HG03066 (cell line): ENCODE results near the gene KATNB1.

Source experiments
- ATAC-seq: cut with Tn5 transposase; IDR thresholded peaks from one replicate; pipeline ENCODE4 v1.9.1; 2021; ENCODE audit warnings: low read depth; ENCODE audit not compliant: unreplicated experiment

Gene KATNB1

DNA sequence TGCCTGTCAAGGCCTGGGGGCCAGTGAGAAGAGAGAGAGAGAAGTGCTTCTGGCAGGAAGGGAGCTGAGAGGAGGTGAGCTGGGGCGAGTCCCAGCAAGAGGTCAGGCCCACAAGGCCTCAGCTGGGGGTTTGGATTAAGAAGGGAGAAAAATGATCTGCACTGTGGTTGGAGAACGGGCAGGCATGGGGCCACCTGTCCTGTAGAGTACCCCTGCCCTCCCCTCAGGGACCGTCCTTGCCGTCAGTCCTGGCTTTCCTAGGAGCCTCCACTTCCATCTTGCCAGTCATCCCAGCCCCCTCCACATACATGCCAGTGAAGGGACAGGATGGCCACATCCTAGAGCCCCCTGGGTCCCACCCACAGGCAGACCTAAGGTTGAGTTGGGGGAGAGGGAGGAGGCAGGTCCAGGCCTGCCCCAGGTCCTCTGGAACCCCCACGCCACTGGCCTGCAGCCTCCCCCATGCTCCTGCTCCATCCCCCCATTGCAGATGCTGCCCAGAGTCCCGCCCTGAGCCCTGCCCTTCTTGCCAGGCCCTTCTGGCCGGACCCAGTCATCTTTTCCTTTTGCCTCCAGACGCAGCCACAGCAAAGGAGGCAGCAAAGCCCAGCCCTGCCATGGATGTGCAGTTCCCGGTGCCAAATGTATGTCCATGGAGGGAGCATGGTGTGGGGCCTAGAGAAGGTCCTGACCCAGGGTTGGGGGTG, 18.9 kb downstream of the KATNB1 start:
- ATAC-seq = no peak

DNA sequence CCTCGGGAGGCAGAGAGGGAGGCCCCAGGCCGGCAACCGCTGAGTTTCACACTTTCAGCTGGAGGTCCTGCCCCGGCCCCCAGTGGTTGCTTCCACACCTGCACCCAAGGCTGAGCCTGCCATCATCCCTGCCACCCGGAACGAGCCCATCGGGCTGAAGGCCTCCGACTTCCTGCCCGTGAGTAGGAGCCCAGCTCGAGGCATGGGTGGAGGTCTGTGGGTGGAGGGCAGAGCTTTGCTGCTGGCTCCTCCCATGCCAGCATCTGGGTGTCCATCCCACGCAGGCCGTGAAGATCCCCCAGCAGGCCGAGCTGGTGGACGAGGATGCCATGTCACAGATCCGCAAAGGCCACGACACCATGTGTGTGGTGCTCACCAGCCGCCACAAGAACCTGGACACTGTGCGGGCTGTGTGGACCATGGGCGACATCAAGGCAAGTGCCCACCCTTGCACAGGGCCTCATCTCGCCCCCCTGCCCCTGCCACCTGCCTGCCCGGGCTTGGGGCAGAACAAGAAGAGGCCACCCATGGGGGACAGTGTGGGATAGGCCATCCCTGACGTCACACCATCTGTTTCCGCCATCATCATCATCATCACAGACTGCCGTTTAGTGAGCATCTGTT, 19.6 kb downstream of the KATNB1 start:
- ATAC-seq = no peak

DNA sequence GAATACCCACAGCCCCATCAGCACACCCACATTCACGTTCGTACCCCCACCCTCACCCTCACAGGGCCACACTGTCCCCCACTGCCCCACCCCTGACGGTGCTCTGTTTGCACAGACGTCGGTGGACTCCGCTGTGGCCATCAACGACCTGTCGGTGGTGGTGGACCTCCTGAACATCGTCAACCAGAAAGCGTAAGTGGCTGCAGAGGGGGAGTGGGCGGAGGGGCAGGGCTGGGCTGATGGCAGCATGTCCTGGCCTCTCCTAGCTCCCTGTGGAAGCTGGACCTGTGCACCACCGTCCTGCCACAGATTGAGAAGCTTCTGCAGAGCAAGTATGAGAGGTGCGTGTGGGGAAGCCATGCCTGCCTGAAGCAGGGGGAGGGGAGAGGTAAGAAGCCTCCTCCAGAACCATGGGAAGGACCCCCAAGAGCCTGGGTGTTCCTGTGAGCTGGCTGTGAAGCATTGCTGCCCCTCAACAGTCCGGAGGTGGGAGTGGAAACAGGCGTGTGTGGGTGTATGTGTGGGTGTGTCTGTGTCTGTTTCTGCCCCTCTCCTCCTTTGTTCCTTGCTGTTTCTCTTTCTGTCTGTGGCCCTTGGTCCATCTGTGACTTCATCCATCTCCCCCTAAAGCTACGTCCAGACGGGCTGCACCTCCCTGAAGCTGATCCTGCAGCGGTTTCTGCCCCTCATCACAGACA, 20.3 kb downstream of the KATNB1 start:
- no peak for ATAC-seq

DNA sequence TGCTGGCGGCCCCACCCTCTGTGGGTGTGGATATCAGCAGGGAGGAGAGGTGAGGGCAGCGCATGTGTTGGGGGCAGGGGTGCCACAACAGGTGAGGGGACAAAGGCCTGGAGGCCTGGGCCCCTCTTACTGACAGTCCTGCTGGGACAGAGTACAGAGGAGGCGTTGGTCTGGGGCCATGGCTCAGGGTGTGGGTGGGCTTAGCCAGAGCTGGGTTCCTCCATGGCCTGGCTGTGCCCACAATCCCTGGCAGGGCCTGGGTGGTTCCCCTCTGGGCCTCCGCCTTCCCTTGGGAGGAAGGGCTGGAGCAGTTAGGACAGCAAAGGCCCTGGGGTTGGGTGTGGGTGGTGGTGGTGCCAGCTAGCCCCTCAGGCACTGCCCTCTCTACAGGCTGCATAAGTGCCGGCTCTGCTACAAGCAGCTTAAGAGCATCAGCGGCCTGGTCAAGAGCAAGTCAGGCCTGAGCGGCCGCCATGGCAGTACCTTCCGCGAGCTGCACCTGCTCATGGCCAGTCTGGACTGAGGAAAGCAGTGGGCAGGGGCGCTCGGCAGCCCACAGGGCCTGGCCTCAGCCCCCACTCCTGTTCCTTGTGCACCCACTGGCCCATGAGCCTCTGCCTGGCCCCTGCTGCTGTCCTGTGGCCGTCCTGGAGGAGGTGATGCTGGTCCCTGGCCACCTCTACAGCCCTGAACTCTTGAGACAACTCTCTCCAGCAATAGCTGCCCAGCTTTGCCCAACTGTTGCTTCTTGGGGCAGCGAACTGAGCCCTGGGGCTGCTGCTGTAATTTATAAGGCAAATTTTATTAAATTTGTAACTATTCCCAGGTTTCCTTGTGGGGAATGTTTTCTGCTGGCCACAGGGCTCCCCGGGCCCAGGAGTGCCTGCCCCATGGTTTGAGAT, 21.1 kb downstream of the KATNB1 start:
- ATAC-seq = no peak

DNA sequence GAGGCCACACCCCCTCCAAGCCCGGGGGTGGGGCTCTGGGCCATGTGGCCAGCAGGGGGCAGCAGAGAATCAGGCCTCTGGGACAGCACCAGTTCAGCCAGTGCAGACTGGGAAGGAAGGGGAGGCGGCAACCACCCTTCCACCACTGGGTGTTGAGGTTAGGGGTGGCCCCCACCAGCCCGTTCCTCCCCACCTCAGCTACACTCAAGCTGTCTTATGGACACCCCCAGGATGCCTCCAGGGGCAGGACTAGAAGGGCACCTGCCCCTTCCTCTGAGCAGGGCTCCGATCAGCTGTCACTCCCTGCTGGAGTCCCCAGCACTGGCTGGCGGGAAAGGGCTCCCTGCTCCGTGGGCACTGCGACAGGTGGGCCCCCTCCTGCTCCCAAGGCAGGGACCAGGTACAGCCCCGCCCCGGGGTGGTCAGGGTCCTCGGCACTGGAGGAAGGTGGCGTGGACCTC, 21.8 kb downstream of the KATNB1 start:
- ATAC-seq = peak; percentile 90

DNA sequence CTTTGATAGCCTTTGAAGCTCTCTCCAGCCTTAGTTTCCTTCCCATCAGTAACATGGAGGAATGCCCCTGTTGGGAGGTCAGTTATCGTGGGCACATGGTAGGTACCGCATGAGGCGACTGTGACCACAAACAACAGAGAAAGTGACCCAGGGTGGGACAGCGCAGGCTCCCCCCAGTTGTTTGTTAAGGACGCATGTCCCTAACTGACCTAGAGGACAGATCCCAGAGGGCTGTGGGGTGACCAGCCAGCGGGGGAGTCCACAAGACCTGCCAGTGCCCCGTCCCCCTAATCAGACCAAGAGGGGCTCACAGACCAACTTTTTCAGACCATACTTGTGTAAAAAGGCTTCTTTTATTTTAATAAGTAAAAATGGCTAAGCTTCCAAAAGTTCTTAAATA, 22.3 kb downstream of the KATNB1 start:
- ATAC-seq = no peak

DNA sequence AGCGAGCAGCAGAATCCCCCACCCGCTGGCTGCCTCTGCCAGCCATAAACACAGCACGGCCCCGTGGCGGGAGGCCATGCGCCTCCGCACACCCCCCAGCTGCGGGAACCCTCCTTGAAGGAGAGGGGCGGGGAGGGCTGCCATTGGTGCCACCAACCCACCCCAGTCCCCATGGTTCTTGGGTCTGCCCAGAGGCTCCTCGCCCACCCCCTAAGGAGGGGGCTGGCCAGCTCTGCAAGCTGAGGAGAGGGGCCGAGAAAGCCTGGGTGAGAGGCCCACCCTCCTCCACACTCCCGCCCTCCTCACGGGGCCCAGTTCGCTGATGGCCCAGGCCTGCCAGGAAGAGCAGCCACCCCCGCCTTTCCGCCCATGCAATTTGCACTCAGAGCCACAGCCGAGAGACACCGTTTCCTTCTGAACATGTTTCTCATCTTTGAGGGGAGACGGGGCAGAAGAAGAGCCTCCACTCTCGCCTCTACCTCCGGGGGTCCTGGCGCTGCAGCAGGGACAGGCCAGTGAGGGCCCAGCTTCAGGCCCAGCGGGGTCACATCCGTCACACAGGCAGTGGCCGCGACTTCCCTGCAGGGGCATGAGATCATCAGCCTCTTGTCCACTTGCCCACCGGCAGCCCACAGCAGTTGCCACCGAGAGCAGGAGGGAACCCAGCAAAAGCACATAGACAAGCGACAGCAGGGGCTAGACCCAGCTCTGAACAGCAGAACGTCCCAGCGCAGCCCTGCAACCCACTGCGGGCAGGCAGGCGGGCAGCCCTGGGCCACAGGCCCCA, 23.0 kb downstream of the KATNB1 start:
- ATAC-seq = no peak

DNA sequence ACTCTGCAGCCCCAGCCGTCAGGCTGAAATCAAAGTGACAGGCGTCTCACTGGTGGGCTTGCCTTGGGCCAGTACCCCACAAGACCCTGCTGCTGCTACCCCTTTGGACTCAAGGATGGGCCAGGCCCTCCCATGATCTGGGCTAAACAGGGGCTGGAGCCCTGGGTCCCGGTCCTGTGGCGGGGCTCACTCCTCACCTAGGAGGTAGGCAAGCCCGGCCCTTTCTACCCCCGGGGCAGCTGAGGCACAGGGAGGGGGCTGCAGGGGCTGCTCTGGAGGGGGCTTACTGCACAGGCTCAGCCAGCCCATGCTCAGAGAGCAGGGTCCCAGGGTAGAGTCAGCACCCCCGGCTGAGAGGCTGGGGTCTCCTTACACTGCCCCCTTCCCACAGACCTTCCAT, 23.6 kb downstream of the KATNB1 start:
- no peak for ATAC-seq

DNA sequence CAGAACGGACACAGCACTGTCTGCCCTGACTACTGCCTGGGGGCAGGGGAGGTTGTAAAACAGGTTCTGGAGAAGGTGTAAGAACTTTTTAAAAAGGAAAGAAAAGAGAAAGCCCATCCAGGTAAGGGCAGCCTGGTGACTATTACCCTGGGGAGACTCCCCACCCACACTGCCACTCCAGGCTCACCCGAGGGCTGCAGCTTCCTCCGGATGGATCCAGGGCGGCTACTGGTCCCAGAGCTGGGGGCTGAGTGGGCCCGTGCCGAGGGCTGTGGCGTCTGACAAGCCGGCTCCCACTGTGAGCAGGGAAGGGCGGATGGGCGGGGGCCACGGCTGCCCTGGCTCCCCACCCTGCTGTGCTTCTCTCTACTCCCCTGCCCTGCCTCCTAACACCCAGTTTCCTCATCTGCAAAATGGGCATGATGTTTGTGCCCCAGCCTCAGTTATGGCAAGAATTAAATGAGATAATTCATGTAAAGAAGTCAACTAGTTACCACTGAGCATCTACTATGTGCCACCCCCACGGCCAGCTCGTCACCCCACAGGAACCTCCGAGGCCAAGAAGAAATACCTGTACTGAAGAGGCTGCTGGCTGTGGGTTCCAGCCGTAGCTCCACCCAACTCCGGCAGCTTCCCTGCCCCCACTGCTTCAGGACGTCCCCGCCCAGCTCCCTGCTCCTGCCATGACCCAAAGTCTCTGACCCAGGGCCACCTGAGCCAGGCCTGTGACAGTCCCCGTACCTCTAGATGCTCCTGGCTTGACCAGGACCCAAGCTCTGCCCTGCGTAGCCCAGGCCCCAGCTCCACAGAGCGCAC, 24.2 kb downstream of the KATNB1 start:
- ATAC-seq = no peak

DNA sequence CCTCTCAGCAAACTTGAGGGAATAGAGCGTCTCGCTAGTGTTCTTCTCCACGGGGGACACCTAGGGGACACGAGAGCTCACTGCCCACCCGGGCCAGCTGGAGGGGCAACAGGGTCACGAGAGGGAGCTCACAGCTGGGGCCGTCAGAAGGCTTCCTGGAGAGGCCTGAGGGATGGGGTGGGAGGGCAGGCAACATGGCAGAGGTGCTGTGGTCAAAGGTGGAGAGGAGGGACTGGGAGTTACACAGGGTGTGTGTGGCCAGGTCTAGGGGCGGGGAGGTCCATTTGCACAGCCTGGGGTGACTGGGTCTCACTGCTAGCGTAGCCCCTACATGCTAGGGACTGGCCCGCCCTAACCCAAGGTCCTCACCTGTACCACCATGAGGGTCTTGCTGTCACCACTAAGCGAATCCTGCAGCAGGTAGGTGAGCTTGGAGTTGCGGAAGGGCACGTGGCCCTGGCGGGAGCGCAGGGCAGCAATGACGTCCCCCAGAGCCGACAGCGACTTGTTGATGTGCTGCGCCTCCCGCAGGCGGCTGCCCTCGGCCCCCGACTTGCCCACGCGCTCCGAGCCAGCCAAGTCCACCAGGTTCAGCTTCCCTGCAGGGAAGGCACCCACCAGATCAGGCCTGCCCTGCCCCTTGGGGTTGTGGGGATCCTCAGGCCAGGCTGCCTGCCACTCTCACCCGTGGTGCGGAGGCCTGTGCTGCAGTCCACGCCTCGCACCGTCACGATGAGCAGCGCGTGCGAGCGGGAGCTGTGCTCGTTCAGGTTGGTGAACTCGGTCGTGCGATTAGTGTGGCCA, 25.0 kb downstream of the KATNB1 start:
- ATAC-seq = no peak

DNA sequence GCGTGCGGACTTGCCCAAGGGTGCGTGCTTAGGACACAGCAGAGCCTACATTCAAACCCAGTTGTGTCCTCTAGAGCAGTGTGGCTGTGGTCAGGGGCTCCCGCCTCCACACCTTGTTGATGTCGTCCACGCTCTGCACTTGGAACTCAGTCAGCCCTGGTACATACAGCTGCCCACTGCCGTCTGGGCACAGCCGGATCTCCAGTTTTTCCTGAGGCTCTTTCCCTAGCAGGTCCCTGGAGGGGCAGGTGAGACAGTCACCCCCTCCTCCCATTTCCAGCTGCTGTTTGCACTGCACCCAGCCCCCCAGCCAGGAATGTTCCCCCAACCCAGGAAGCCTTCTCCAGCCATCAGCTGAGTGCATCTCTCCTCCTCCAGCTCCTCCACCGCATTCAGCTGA, 25.7 kb downstream of the KATNB1 start:
- no peak for ATAC-seq

DNA sequence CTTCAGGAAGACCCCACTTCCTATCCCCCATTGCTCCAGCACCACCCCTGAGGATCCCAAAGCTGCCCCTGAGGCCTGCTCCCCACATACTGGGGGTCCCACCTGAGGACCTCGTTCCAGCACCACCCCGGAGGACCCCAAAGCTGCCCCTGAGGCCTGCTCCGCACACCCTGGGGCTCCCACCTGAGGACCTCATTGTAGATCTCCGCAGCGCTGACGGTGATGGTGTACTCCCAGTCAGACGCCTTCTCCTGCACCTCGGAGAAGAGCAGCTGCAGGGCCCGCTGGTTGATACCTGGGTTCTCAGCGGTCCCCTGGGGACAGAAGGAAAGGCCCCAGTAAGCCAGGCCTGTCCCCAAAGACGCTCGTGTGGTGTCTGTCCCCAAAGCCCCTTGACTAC, 26.4 kb downstream of the KATNB1 start:
- ATAC-seq = no peak

DNA sequence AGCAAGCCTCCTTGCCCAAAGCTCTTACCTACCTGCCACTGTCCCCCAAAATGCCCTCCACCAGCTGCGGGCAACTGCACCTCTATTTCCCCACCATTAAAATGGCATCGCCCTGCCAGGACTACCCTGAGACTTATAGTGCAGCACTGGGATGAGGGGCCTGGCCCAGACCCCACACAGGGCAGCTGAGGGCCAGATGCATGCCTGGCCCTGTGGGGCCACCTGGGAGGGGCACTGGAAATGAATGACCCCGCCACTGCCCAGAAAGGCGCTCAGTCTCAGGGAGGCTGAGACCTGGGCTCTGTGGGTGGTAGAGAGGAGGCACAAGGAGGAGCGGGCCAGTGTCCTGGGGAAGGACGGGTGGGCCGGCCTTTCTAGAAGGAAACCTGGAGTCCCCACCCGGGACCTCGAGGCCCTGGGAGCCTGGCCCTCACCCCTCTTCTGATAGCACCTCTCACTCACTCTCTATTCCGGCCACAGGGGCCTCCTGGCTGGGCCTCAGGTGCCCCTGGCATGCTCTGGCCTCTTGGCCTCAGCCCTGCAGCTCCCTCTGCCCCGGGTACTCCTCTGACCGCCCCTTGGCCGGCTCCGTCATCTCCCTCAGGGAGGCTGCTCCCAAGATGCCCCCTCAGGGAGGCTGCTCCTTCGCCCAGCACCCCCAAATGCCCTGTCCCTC, 26.9 kb downstream of the KATNB1 start:
- ATAC-seq = no peak

DNA sequence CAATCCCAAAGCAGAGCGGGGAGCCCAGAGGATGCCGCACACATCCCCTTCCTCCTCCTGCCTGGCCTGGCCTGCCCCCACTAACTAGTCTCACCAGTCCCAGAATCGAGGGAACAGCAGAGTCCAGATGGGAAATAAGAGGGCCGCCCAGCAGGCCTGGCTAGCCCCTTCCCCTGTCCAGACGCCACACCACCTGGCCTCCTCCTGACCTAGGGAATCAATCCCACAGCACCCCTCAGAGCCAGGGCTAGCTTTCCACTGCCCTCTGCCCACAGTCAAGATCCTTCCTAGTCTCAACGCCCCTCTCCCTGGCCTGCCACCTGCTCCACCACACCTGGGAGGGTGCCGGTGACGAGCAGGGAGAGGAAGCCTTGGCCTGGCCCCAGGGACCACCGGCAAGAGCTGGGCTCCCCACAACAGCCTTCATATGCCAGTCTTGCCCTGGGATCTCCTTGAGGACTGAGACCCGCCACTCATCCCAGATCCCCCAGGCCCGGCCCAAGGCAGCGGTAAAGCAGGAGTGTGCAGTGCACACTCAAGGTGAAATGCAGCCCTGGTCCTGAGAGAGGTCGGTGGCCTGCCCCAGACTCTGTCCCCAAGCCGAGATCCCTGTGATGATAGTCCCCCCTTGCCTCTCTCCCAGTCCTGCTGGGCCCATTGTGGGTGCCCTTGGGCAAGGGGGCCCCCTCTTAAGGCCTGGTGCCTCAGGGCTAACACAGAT, 27.9 kb downstream of the KATNB1 start:
- ATAC-seq = no peak

DNA sequence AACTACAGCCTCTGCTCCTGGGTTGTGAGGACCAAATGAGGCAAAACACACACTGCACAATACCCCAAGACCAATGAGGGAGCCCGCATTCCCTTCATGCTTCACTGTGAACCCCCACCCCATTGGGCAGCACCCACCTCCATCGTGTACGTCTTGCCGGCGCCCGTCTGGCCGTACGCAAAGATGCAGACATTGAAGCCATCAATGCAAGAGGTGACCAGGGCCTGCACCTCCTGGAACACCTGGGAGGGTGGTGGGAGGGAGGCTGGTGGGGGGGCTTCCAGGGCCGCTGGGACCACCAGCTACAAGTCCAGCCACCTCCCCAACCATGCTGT, 28.4 kb downstream of the KATNB1 start:
- no peak for ATAC-seq

DNA sequence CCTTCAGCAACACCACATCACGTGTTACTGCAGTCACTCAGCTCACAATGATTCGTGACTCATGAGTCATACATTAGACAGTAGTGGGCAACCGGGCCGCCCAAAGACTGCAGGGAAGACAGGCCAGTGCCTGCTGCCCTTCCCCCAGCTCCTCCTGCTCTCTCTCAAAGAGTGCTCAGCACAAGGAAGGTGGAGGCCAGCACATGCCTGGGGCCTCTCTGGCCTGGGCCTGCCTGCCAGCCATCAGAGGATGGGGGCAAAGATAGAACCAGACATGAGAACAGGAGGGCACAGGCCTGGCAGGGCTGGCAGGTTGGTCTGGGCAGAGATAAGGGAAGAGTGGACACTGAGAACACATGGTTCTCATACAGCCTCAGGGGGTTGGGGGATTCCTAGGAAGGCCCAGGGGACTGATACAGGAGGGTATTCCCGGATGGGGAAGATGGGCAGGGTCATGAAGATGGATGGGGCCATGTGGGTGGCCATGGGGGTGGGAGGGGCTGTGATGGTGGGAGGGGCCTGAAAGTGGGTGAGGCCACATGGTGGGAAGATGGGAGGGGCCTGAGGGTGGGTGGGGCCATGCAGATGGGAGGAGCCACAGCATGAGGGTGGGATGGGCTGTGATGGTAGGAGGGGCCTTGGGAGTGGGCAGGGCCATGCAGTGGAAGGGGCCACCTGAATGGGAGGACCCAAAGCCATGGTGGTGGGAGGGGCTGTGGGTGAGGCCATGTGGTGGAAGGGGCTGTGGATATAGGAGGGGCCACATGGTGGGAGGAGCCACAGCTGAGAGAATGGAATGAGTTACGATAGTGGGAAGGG, 29.0 kb downstream of the KATNB1 start:
- ATAC-seq = no peak
